Neuronal stem cell (in vitro differentiated cells): ENCODE results near the gene RFX4.

ENCODE experiments used
- DNase-seq: peaks from one replicate; pipeline ENCODE4 v3.0.0-alpha.2; 2013; ENCODE audit warnings: low spot score
- H2AFZ ChIP-seq: one replicate; pipeline ENCODE4 v1.6.1; 2013; ENCODE audit warnings: mild to moderate bottlenecking, low read length, inconsistent platforms
- H2AK5ac ChIP-seq: 2 replicates; pipeline ENCODE4 v1.6.1; 2013; ENCODE audit warnings: low read depth, mild to moderate bottlenecking, inconsistent platforms, low read length, moderate library complexity, mixed read lengths
- H2BK120ac ChIP-seq: 2 replicates; pipeline ENCODE4 v1.6.1; 2013; ENCODE audit warnings: low read depth, mild to moderate bottlenecking, inconsistent platforms, low read length, moderate library complexity, mixed read lengths
- H2BK12ac ChIP-seq: one replicate; pipeline ENCODE4 v1.6.1; 2013; ENCODE audit warnings: low read length, inconsistent platforms
- H2BK15ac ChIP-seq: 2 replicates; pipeline ENCODE4 v1.6.1; 2013; ENCODE audit warnings: mild to moderate bottlenecking, low read length, inconsistent platforms, mixed read lengths
- H2BK5ac ChIP-seq: one replicate; pipeline ENCODE4 v1.6.1; 2013; ENCODE audit warnings: inconsistent platforms, mild to moderate bottlenecking, low read length, moderate library complexity
- H3K14ac ChIP-seq: one replicate; pipeline ENCODE4 v1.6.1; 2013; ENCODE audit warnings: low read length, inconsistent platforms
- H3K18ac ChIP-seq: 2 replicates; pipeline ENCODE4 v1.6.1; 2013; ENCODE audit warnings: low read length, inconsistent platforms
- H3K23ac ChIP-seq: 2 replicates; pipeline ENCODE4 v1.6.1; 2013; ENCODE audit warnings: low read depth, mild to moderate bottlenecking, mixed read lengths, low read length, inconsistent platforms; ENCODE audit not compliant: poor library complexity
- H3K27ac ChIP-seq: replicated peaks from 3 replicates; pipeline ENCODE4 v1.5.1; 2013; ENCODE audit warnings: low read length, inconsistent platforms
- H3K27me3 ChIP-seq, 3 experiments: 2 replicates each; pipeline ENCODE4 v1.6.1; 2013; ENCODE audit warnings: low read length in 3 of 3, mild to moderate bottlenecking in 2 of 3, inconsistent platforms in 1 of 3, low read depth in 1 of 3, mixed read lengths in 1 of 3, moderate library complexity in 1 of 3; ENCODE audit not compliant: control insufficient read depth in 3 of 3, insufficient read depth in 3 of 3
- H3K36me3 ChIP-seq, 2 donors: replicated peaks in 1 of 2; 2 replicates each; pipeline ENCODE4 v1.6.1; 2013; ENCODE audit warnings: low read length in 2 of 2; ENCODE audit not compliant: control insufficient read depth in 2 of 2, insufficient read depth in 2 of 2
- H3K4ac ChIP-seq: 2 replicates; pipeline ENCODE4 v1.6.1; 2013; ENCODE audit warnings: inconsistent platforms, mild to moderate bottlenecking, low read length, moderate library complexity
- H3K4me1 ChIP-seq, 2 donors: 1 replicate in 1 of 2; 2 replicates in 1 of 2; pipeline ENCODE4 v1.6.1; 2013; ENCODE audit warnings: low read length in 2 of 2, low read depth in 1 of 2; ENCODE audit not compliant: control insufficient read depth in 2 of 2, insufficient read depth in 1 of 2
- H3K4me2 ChIP-seq: one replicate; pipeline ENCODE4 v1.6.1; 2013; ENCODE audit warnings: mild to moderate bottlenecking, low read length, inconsistent platforms; ENCODE audit not compliant: insufficient read depth, poor library complexity, severe bottlenecking
- H3K4me3 ChIP-seq, 2 donors: 2 replicates each; pipeline ENCODE4 v1.5.1; 2013; ENCODE audit warnings: low read length in 2 of 2, mild to moderate bottlenecking in 2 of 2, inconsistent platforms in 1 of 2, moderate library complexity in 1 of 2
- H3K79me1 ChIP-seq: one replicate; pipeline ENCODE4 v1.6.1; 2013; ENCODE audit warnings: low read depth, mild to moderate bottlenecking, inconsistent platforms, low read length, moderate library complexity
- H3K9ac ChIP-seq: one replicate; pipeline ENCODE4 v1.6.1; 2013; ENCODE audit warnings: mild to moderate bottlenecking, low read depth, low read length, inconsistent platforms; ENCODE audit not compliant: poor library complexity
- H3K9me3 ChIP-seq, 2 donors: replicated peaks in 1 of 2; 2 replicates each; pipeline versions ENCODE3 to v1.6.1; 2013; ENCODE audit warnings: low read length in 2 of 2, mild to moderate bottlenecking in 2 of 2, inconsistent platforms in 1 of 2, low read depth in 1 of 2, mixed read lengths in 1 of 2, moderate library complexity in 1 of 2; ENCODE audit not compliant: control insufficient read depth in 2 of 2, insufficient read depth in 1 of 2
- H4K8ac ChIP-seq: one replicate; pipeline ENCODE4 v1.6.1; 2013; ENCODE audit warnings: low read depth, mild to moderate bottlenecking, inconsistent platforms, low read length, moderate library complexity
- H4K91ac ChIP-seq: one replicate; pipeline ENCODE4 v1.6.1; 2013; ENCODE audit warnings: low read length, low read depth, mild to moderate bottlenecking, inconsistent platforms; ENCODE audit not compliant: poor library complexity
- WGBS, 2 donors: extraction: QIAGEN DNeasy Blood & Tissue Kit; methylation state at CpG; one replicate each; pipeline ENCODE4 v1.1.7; 2013; ENCODE audit warnings: missing lambda C conversion rate in 2 of 2, mixed read lengths in 1 of 2; ENCODE audit not compliant: insufficient read length in 2 of 2, insufficient replicate concordance in 1 of 2; ENCODE audit errors: extremely low coverage in 2 of 2; 5-methylcytosine and 5-hydroxymethylcytosine counted together

The RFX4 gene

DNA sequence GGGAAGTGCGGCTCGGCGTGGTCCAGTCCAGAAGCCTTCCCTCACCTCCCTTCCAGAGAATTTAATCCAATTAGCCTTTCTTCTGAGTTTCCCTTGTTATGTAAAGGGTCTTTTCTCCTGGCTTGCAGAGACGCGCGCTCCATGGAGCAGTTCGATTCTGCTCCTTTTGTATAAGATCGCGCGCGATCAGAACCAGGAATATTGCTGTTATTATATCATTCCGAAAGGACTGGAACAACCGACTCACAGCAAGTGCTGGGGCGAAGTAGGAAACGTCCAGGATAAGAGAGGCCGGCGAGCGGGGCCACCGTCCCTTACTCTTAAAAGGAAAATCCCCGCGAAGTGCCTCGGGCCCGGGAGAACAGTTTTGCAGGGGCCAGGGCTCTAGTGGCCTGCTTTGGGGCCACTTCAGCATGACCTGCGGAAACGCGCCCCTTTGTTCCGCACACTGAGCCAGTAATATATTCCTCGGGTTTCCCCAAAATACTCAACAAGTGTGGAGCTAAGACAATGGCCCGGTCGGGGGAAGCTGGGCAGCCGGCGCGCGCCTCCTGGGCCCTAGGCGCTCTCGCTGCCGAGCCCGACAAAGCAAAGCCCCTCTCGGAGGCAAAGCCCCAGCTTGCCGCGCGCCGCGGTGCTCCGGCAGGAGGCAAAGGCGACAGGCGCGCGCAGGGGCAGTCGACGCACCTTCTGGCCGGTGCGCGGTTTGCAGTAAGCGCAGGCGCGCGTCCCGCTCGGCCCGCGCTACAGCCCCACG is 2.9 kb downstream of the RFX4 start:
- peak overlapping the region; percentile 63 to 72 for H3K4me3 ChIP-seq
- H3K27ac ChIP-seq: no peak overlapping the region
- WGBS, 2 donors: no CpG with 5 or more reads among the region's 63 CpGs

DNA sequence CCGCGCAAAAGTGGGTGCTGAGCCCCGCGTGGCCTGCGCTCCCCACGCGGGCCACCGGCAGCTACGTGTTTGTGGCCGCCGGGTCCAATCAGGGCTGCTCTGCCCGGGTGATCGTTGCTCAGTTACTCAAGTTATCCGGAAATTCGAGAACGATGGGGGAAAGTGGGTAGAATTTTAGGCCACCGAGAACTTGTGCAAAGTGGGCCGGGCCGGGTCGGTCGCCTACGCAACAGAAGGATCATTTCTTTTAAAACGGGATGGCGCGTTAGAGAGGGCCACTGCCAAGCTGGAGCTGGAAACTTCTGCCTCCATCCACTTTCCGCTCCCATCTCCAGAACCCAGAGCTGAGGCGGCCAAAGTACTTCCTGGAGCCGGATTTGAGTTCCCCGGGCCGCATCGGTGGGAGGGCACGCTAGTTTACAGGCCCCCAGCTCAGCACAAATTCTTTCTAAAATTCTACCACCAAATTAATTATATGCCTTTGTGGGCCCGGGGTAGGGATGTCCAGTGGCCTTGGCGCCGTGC is 3.5 kb downstream of the RFX4 start:
- no peak overlapping the region for H2AFZ ChIP-seq
- peak overlapping the region; percentile 92 for H3K4me2 ChIP-seq
- peak overlapping the region; percentile 78 for H2BK5ac ChIP-seq
- WGBS, 2 donors: no CpG with 5 or more reads among the region's 35 CpGs
- no peak overlapping the region for H4K8ac ChIP-seq
- peak overlapping the region; percentile 63 to 72 for H3K4me3 ChIP-seq
- H3K4ac ChIP-seq: no peak overlapping the region
- no peak overlapping the region for H3K9ac ChIP-seq
- H3K36me3 ChIP-seq: peaks cover 0 to 54% of the 10 kb centered on the region in 2 donors
- peak overlapping the region; percentile 91 for H3K18ac ChIP-seq
- no peaks in the 10 kb centered on the region for H3K79me1 ChIP-seq
- peaks cover 0 to 56% (median 6%) of the 10 kb centered on the region in 3 experiments for H3K27me3 ChIP-seq
- peaks cover 24 to 29% of the 10 kb centered on the region in 2 donors for H3K4me1 ChIP-seq
- H3K9me3 ChIP-seq: no peaks in the 10 kb centered on the region
- H3K27ac ChIP-seq: no peak overlapping the region
- peak overlapping the region; percentile 6 for H3K14ac ChIP-seq
- H2BK15ac ChIP-seq: peak overlapping the region; percentile 72
- DNase-seq: peak; percentile 35
- H2BK120ac ChIP-seq: peak overlapping the region; percentile 14
- H2BK12ac ChIP-seq: no peak overlapping the region
- H4K91ac ChIP-seq: no peak overlapping the region
- H2AK5ac ChIP-seq: no peak overlapping the region
- H3K23ac ChIP-seq: no peak overlapping the region

More for the DNA sequence above, 2.9 kb downstream of the RFX4 start:
- Histone ChIP-seq H4K8ac (no peak overlapping the region), H3K79me1 (no peaks in the 10 kb centered on the region), H2BK12ac (no peak overlapping the region), H3K14ac (no peak overlapping the region), H4K91ac (no peak overlapping the region), H3K9ac (no peak overlapping the region), H2BK5ac (no peak overlapping the region), H2AK5ac (no peak overlapping the region), H2BK15ac (peak overlapping the region; percentile 72), H2BK120ac (peak overlapping the region; percentile 14), H3K18ac (peak overlapping the region; percentile 91), H2AFZ (no peak overlapping the region), H3K9me3 (no peaks in the 10 kb centered on the region), H3K23ac (no peak overlapping the region), H3K4ac (no peak overlapping the region), H3K4me2 (peak overlapping the region; percentile 92), H3K27me3 (peaks cover 0 to 62% (median 9%) of the 10 kb centered on the region in 3 experiments), H3K36me3 (peaks cover 0 to 49% of the 10 kb centered on the region in 2 donors), H3K4me1 (peaks cover 29 to 34% of the 10 kb centered on the region in 2 donors)
- peak; percentile 64 for DNase-seq

DNA sequence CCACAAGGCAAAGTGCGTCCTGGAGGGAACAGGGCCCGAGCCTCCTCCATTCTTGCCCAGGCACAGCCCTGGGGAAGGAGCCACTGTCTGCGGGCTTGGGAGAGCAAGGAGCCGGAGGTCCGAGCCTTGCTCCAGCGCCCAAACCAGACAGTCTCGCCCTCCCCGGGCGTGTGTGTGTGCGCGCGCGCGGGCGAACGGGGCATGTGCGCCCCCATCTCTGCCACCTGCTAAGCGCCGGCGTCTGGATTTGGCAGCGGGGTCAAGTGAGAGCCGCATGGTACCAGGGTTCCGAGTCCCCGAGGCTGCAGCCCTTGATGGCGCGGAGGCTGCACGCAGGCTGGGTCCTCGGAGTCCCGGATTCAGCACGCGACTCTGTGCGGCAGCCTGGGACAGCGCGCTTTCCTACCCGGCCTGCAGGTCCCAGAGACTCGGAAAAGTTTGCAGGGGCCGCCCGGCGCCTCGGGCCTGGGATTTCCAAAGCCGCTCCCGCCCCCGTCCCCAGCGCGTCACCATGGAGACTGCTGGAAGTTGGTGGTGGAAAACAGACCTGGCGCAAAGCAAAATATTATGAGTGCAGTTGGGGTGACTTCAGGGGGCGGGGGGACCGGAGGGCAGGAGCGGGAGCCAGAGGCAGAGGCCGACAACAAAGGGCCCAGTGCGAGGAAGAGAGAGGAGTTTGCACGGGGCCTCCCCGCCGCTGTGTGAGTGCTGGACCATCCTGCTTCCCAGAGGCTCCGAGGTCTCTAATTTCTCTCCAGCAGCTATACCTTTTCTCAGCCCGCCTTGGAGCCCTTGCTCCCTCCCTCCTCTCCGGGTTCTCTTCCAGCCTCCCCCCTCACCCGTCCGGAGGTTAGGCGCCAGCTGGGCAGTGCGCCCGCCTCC is 4.2 kb downstream of the RFX4 start:
- Histone ChIP-seq H4K91ac (no peak overlapping the region), H3K9me3 (no peaks in the 10 kb centered on the region), H2AFZ (peak overlapping the region; percentile 20), H3K79me1 (no peaks in the 10 kb centered on the region), H3K27me3 (peaks cover 0 to 56% (median 6%) of the 10 kb centered on the region in 3 experiments), H3K4me2 (peak overlapping the region; percentile 92), H3K4ac (no peak overlapping the region), H2BK12ac (peak overlapping the region; percentile 52), H3K18ac (peak overlapping the region; percentile 91), H3K14ac (peak overlapping the region; percentile 6), H3K23ac (no peak overlapping the region), H3K4me1 (peaks cover 24 to 28% of the 10 kb centered on the region in 2 donors), H2BK5ac (peak overlapping the region; percentile 78), H2AK5ac (no peak overlapping the region), H3K27ac (no peak overlapping the region), H3K4me3 (peak overlapping the region; percentile 63 to 64), H2BK15ac (peak overlapping the region; percentile 72), H2BK120ac (no peak overlapping the region), H3K9ac (no peak overlapping the region), H3K36me3 (peaks cover 0 to 61% of the 10 kb centered on the region in 2 donors), H4K8ac (no peak overlapping the region)
- no CpG with 5 or more reads among the region's 62 CpGs for WGBS, 2 donors
- peak; percentile 66 for DNase-seq
